Measurements from ENCODE around the gene DDX20. TPM values are rescaled to one million over a fixed set of nuclear protein-coding genes. Genes with fewer than 3 reads are reported as not detected.

Gene DDX20
- total RNA-seq, 4 donors from 2014 or later = 16.0 to 25.0 (median 21.5) TPM

DNA sequence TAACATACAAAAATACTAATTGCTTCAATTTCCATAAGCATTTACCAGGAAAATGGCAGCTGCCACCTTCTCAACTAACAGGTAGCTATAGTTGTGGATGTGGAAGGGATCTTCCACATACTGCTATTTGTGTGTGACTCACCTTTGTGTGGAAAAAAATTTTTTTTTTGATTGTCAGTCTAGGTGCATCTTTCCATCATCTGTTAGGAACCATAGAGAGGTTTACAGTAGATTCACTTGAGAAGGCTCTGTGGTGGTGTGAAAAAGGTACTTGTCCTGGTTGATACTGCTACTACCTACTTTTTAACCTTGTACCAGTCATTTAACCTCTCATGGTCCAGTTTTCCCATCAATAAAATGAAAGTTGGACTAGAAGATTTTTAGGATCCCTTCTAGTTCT, 12.9 kb downstream of the DDX20 start:
- peaks cover 40% of the 10 kb centered on the region for H3K36me3 ChIP-seq
- H3K9me3 ChIP-seq = no peaks in the 10 kb centered on the region
- no peak for DNase-seq (ENCODE audit: low spot score in 2 of 2)
- H3K27me3 ChIP-seq = no peaks in the 10 kb centered on the region
- TF ChIP-seq, protein P1, sequence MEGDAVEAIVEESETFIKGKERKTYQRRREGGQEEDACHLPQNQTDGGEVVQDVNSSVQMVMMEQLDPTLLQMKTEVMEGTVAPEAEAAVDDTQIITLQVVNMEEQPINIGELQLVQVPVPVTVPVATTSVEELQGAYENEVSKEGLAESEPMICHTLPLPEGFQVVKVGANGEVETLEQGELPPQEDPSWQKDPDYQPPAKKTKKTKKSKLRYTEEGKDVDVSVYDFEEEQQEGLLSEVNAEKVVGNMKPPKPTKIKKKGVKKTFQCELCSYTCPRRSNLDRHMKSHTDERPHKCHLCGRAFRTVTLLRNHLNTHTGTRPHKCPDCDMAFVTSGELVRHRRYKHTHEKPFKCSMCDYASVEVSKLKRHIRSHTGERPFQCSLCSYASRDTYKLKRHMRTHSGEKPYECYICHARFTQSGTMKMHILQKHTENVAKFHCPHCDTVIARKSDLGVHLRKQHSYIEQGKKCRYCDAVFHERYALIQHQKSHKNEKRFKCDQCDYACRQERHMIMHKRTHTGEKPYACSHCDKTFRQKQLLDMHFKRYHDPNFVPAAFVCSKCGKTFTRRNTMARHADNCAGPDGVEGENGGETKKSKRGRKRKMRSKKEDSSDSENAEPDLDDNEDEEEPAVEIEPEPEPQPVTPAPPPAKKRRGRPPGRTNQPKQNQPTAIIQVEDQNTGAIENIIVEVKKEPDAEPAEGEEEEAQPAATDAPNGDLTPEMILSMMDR (IDR thresholded peaks at IDR 0.05) = no peak
- TF ChIP-seq POLR2AphosphoS5 (IDR thresholded peaks at IDR 0.05) (no peak), EP300 (IDR thresholded peaks at IDR 0.05) (no peak), POLR2A (IDR thresholded peaks at IDR 0.05) (no peak)
- H3K27ac ChIP-seq = no peak overlapping the region
- no peak overlapping the region for H3K4me3 ChIP-seq
- H3K4me1 ChIP-seq = no peaks in the 10 kb centered on the region

DNA sequence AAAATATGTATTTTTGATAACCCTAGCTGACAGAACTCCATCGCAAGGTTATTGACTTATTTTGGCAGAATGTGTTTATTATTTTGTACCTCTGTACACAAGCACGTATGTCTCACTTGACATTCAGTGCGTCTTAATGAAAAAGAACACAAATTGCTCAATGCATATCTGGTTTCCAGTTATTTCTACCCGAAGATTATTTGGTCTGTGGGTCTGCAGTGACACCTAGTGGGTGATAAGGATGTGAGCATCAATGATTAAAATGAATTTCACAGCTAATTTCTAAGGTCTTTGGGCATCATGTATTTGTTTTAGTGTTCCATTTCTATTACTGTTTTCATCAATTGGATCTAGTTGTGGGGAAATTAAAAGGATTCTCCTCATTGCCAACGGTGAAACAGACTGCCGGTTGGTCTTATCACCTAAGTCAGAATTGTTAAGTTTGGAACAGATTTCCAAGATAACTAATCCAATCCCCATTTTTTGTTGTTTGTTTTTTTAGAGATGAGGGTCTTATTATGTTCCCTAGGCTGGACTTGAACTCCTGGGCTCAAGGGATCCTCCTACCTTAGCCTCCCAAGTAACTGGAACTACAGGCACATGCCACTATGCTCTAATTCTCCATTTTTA, 13.9 kb downstream of the DDX20 start:
- Histone ChIP-seq H3K9me3 (no peaks in the 10 kb centered on the region), H3K27ac (no peak overlapping the region), H3K27me3 (no peaks in the 10 kb centered on the region), H3K36me3 (peaks cover 30% of the 10 kb centered on the region), H3K4me3 (no peak overlapping the region), H3K4me1 (no peaks in the 10 kb centered on the region)
- TF ChIP-seq, protein P1 (IDR thresholded peaks at IDR 0.05) = peak; percentile 69 to 83
- TF ChIP-seq EP300 (IDR thresholded peaks at IDR 0.05) (no peak), POLR2A (IDR thresholded peaks at IDR 0.05) (no peak), POLR2AphosphoS5 (IDR thresholded peaks at IDR 0.05) (no peak)
- WGBS = 37% methylated on average over 6 of the region's 6 CpGs
- DNase-seq (ENCODE audit: low spot score in 2 of 2) = no peak

DNA sequence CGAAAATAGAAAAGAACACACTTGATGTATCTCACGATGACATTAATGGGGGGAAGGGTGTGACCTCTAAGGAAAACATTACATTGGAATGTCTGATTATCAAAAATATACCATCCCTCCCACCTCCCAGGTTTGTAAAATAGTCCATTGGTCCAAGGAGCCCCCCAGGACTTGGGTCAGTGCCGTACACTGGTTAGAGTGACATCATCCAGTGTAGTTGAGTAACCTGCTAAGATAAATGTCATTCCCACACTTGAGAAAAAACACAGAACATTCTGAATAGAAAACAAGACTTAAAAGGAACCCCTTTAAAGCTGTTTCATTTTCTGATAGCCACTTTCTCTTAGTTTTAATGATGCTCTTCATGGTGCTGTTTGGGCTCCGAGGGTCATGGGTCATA, 15.2 kb downstream of the DDX20 start:
- no peaks in the 10 kb centered on the region for H3K27me3 ChIP-seq
- DNase-seq (ENCODE audit: low spot score in 2 of 2) = no peak
- peaks cover 17% of the 10 kb centered on the region for H3K36me3 ChIP-seq
- no peaks in the 10 kb centered on the region for H3K4me1 ChIP-seq
- 87% methylated on average over 4 of the region's 4 CpGs for WGBS
- no peak overlapping the region for H3K4me3 ChIP-seq
- no peak overlapping the region for H3K27ac ChIP-seq
- no peaks in the 10 kb centered on the region for H3K9me3 ChIP-seq
- TF ChIP-seq POLR2A (IDR thresholded peaks at IDR 0.05) (no peak), POLR2AphosphoS5 (IDR thresholded peaks at IDR 0.05) (no peak), EP300 (IDR thresholded peaks at IDR 0.05) (no peak)
- TF ChIP-seq, protein P1 (IDR thresholded peaks at IDR 0.05) = no peak

DNA sequence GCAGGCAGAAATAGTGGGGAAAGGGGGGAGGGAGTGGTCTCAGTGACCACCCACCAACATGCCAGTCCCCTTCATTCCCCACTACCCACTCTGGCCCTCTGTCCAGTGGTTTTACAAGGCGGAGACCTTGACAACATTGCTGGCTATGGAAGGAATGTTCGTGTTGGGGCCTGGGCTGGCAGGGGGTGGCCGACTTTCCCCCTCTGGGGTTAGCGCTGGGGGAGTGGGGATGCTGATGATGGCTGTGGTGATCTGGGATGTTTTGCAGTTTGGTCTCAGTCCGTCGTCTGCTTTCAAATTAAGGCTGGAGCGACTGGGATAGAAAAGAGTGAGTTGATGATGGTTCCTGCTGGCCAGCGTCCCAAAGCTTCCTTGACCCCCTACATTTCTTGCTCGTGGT, 20.3 kb downstream of the DDX20 start:
- no peak for TF ChIP-seq EP300 (IDR thresholded peaks at IDR 0.05)
- no peak for TF ChIP-seq POLR2AphosphoS5 (IDR thresholded peaks at IDR 0.05)
- TF ChIP-seq, protein P1 (IDR thresholded peaks at IDR 0.05) = no peak
- TF ChIP-seq POLR2A (IDR thresholded peaks at IDR 0.05) = no peak
- no peaks in the 10 kb centered on the region for H3K27me3 ChIP-seq
- DNase-seq (ENCODE audit: low spot score in 2 of 2) = no peak
- no peaks in the 10 kb centered on the region for H3K36me3 ChIP-seq
- no peaks in the 10 kb centered on the region for H3K4me1 ChIP-seq
- H3K27ac ChIP-seq = no peak overlapping the region
- WGBS = 81% methylated on average over 7 of the region's 9 CpGs
- no peaks in the 10 kb centered on the region for H3K9me3 ChIP-seq
- H3K4me3 ChIP-seq = no peak overlapping the region

DNA sequence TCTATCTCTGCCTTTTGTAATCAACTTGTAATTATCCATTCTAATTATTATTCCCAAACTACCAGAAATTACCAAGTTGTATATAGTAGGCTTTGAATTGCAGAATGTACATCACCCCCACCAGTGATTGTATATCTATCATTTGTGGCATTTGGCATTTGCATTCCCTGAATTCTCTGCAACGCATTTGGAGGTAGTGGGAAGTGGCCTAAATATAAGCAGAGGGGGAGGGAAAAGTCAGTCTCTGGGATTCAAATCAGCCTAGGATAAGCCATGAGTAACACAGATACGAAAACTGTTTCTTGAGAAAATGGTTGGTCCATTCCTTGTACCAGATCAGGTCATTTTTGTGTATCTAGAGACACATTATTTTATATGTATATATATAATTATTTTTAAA, 20.7 kb downstream of the DDX20 start:
- no peaks in the 10 kb centered on the region for H3K36me3 ChIP-seq
- H3K9me3 ChIP-seq = no peaks in the 10 kb centered on the region
- no peak overlapping the region for H3K4me3 ChIP-seq
- WGBS = 75% methylated on average over 2 of the region's 2 CpGs
- TF ChIP-seq EP300 (IDR thresholded peaks at IDR 0.05) = no peak
- TF ChIP-seq POLR2A (IDR thresholded peaks at IDR 0.05) = no peak
- TF ChIP-seq, protein P1 (IDR thresholded peaks at IDR 0.05) = no peak
- TF ChIP-seq POLR2AphosphoS5 (IDR thresholded peaks at IDR 0.05) = no peak
- H3K27me3 ChIP-seq = no peaks in the 10 kb centered on the region
- DNase-seq (ENCODE audit: low spot score in 2 of 2) = no peak
- no peaks in the 10 kb centered on the region for H3K4me1 ChIP-seq
- H3K27ac ChIP-seq = no peak overlapping the region
